K562 (cell line): Measurements from ENCODE around the gene FILIP1L. TPM values are rescaled to one million over a fixed set of nuclear protein-coding genes. Genes with fewer than 3 reads are reported as not detected.

ENCODE experiments used
- CREB1 ChIP-seq, 2 experiments: sonication (generic) in 1 of 2; formaldehyde crosslinking in 1 of 2; IDR thresholded peaks; 2 replicates each; pipeline versions ENCODE4 v1.6.1 to v1.8.0; 2012 to 2022; ENCODE audit warnings: inconsistent platforms in 1 of 2, mild to moderate bottlenecking in 1 of 2, missing genetic modification reagents in 1 of 2, moderate library complexity in 1 of 2
- ETV1 ChIP-seq: fragments of 450-650 bp; conservative IDR thresholded peaks from 2 replicates; pipeline ENCODE4 v1.6.1; 2016; ENCODE audit warnings: missing genetic modification characterization, control low read depth, low read depth, missing compliant biosample characterization
- ETV5 ChIP-seq: sonication (generic); formaldehyde crosslinking; IDR thresholded peaks from 2 replicates; pipeline ENCODE4 v1.4.0; 2020; ENCODE audit warnings: low read depth, mild to moderate bottlenecking, missing genetic modification reagents
- EWSR1 ChIP-seq: fragments of 450-650 bp; IDR thresholded peaks from 2 replicates; pipeline ENCODE4 v1.6.1; 2018; ENCODE audit warnings: borderline replicate concordance, mild to moderate bottlenecking, low read depth, moderate library complexity; ENCODE audit not compliant: partially characterized antibody
- GATAD2B ChIP-seq: fragments of 450-650 bp; IDR thresholded peaks from 2 replicates; pipeline ENCODE4 v1.6.1; 2017; ENCODE audit warnings: mild to moderate bottlenecking, borderline replicate concordance
- HNRNPH1 ChIP-seq: fragments of 200-400 bp; formaldehyde crosslinking; optimal IDR thresholded peaks from 2 replicates; pipeline ENCODE3; 2017; ENCODE audit warnings: low read depth, mild to moderate bottlenecking, low read length, moderate library complexity
- JUN ChIP-seq, 2 experiments: sonication (generic) in 1 of 2; formaldehyde crosslinking in 1 of 2; IDR thresholded peaks; 2 replicates each; pipeline versions ENCODE4 v1.6.1 to v1.8.0; 2012 to 2022; ENCODE audit warnings: borderline replicate concordance in 2 of 2, mild to moderate bottlenecking in 2 of 2, improper control_type of control experiment in 1 of 2, low read depth in 1 of 2, low read length in 1 of 2, missing genetic modification reagents in 1 of 2
- MAFK ChIP-seq: IDR thresholded peaks from 2 replicates; pipeline ENCODE4 v1.6.1; 2011; ENCODE audit warnings: low read length, improper control_type of control experiment
- MED1 ChIP-seq: sonication (generic); formaldehyde crosslinking; IDR thresholded peaks from 2 replicates; pipeline ENCODE4 v1.8.1; 2023; ENCODE audit warnings: missing genetic modification reagents, borderline replicate concordance
- MNT ChIP-seq, 2 experiments: fragments of 450-650 bp; conservative IDR thresholded peaks; 2 replicates each; pipeline ENCODE4 v1.6.1; 2017; ENCODE audit warnings: mild to moderate bottlenecking in 2 of 2, moderate library complexity in 2 of 2
- NRF1 ChIP-seq, 2 experiments: fragments of 450-650 bp; IDR thresholded peaks in 1 of 2; conservative IDR thresholded peaks in 1 of 2; 2 replicates each; pipeline ENCODE4 v1.6.1; 2014; ENCODE audit warnings: mild to moderate bottlenecking in 2 of 2
- OTX1 ChIP-seq: fragments of 450-650 bp; formaldehyde crosslinking; IDR thresholded peaks from 2 replicates; pipeline ENCODE4 v1.4.0; 2022; ENCODE audit warnings: mild to moderate bottlenecking
- PRPF4 ChIP-seq: fragments of 200-400 bp; formaldehyde crosslinking; IDR thresholded peaks from one replicate; pipeline ENCODE4 v1.6.1; 2017; ENCODE audit warnings: low read length, low read depth, mild to moderate bottlenecking; ENCODE audit not compliant: insufficient read depth, poor library complexity, severe bottlenecking
- TCF3 ChIP-seq: sonication (generic); formaldehyde crosslinking; IDR thresholded peaks from 2 replicates; pipeline ENCODE4 v1.4.0; 2020; ENCODE audit warnings: mild to moderate bottlenecking, missing genetic modification reagents
- TOE1 ChIP-seq, 2 experiments: fragments of 450-650 bp in 1 of 2; sonication (generic) in 1 of 2; formaldehyde crosslinking in 1 of 2; IDR thresholded peaks; 2 replicates each; pipeline versions ENCODE4 v1.7.1 to v1.8.0; 2016 to 2022; ENCODE audit warnings: borderline replicate concordance in 2 of 2, mild to moderate bottlenecking in 2 of 2, antibody characterized with exemption in 1 of 2, inconsistent platforms in 1 of 2, low read depth in 1 of 2, missing genetic modification reagents in 1 of 2, moderate library complexity in 1 of 2
- YBX1 ChIP-seq: fragments of 450-650 bp; IDR thresholded peaks from 2 replicates; pipeline ENCODE4 v1.7.1; 2016; ENCODE audit warnings: mild to moderate bottlenecking
- ZC3H11A ChIP-seq: IDR thresholded peaks from 2 replicates; pipeline ENCODE4 v1.6.1; 2012; ENCODE audit warnings: low read depth, low read length, improper control_type of control experiment
- ZFP36 ChIP-seq: fragments of 150-350 bp; IDR thresholded peaks from 2 replicates; pipeline ENCODE4 v1.6.1; 2018; ENCODE audit warnings: low read length, low read depth; ENCODE audit not compliant: partially characterized antibody
- ZMIZ1 ChIP-seq, 2 experiments: fragments of 150-350 bp in 1 of 2; IDR thresholded peaks; 2 replicates each; pipeline ENCODE4 v1.6.1; 2012 to 2016; ENCODE audit warnings: low read depth in 2 of 2, low read length in 2 of 2, mild to moderate bottlenecking in 1 of 2, moderate library complexity in 1 of 2
- ZNF174 ChIP-seq: fragments of 250-450 bp; sonication (Bioruptor Pico); IDR thresholded peaks from 2 replicates; pipeline ENCODE4 v1.4.0; 2020; ENCODE audit warnings: mild to moderate bottlenecking
- polyA plus RNA-seq, 8 experiments: library from polyadenylated mRNA; depleted of rRNA in 4 of 8; stranded (reverse) in 5 of 8; unstranded in 3 of 8; fragments of >200 nt; fragmentation: Nextera tagmentation in 2 of 8; fragmentation: Illumina TruSeq in 1 of 8; extraction: Ambion mirVana in 2 of 8; extraction: Trizol in 1 of 8; gene quantifications; 2 replicates each; pipeline versions ENCODE4 v1.2.1 to v1.2.3, GENCODE V29; 2011 to 2014; ENCODE audit warnings: inconsistent platforms in 1 of 8, missing spikeins in 1 of 8
- total RNA-seq, 7 experiments: library from RNA; depleted of rRNA in 6 of 7; stranded (reverse); fragments of >200 nt in 6 of 7; fragmentation: Illumina TruSeq in 2 of 7; extraction: Trizol in 2 of 7; gene quantifications; 2 replicates each; pipeline versions ENCODE4 v1.2.1 to v1.2.3, GENCODE V29; 2011 to 2021; ENCODE audit warnings: low replicate concordance in 1 of 7

The FILIP1L gene
- total and polyA plus RNA-seq, 9 of the 15 experiments (the other 6 are each of a cell fraction or from before 2014, with no cell fraction given), result 0.50 to 2.1 (median 1.1) TPM

- no peak for TF ChIP-seq HNRNPH1
- no peak for TF ChIP-seq TOE1 (IDR thresholded peaks at IDR 0.05; ENCODE audit: borderline replicate concordance)
- no peak for TF ChIP-seq TOE1 (CRISPR knock-in tag; IDR thresholded peaks at IDR 0.05; ENCODE audit: borderline replicate concordance, low read depth)
- no peak for TF ChIP-seq PRPF4
- TF ChIP-seq MNT (conservative IDR thresholded peaks at IDR 0.05), result peak in 1 of 2 experiments; percentile 62; a peak in 1 of 4 replicates
- TF ChIP-seq YBX1, result no peak
- TF ChIP-seq TCF3 (CRISPR knock-in tag), result no peak
- peak; percentile 59 to 65; a peak in 3 of 4 replicates for TF ChIP-seq NRF1 (conservative IDR thresholded peaks at IDR 0.05 in 1 of 2, IDR thresholded peaks at IDR 0.05 in 1 of 2)
- TF ChIP-seq OTX1 (CRISPR knock-in tag), result no peak
- TF ChIP-seq ZC3H11A, result no peak
- TF ChIP-seq ETV5, result peak; percentile 44; the same call in 1 of the 2 replicates
- TF ChIP-seq MAFK, result no peak
- peak; percentile 28 for TF ChIP-seq ZFP36
- TF ChIP-seq GATAD2B, result no peak
- TF ChIP-seq ZMIZ1 (IDR thresholded peaks at IDR 0.05; ENCODE audit: low read depth in 2 of 2, low read length in 2 of 2), result 0 out of 4 replicates have a peak, but pooled peaks of 1 of the 2 experiments have one; percentile 12
- no peak for TF ChIP-seq ZNF174 (CRISPR knock-in tag)
- TF ChIP-seq MED1 (CRISPR knock-in tag), result no peak
- TF ChIP-seq JUN (IDR thresholded peaks at IDR 0.05; ENCODE audit: borderline replicate concordance, low read depth, low read length), result peak; percentile 30; the same call in 1 of the 2 replicates
- no peak for TF ChIP-seq JUN (CRISPR knock-in tag; IDR thresholded peaks at IDR 0.05; ENCODE audit: borderline replicate concordance)
- TF ChIP-seq EWSR1, result no peak
- no peak for TF ChIP-seq ETV1 (tag)
- peak; percentile 56 for TF ChIP-seq CREB1 (IDR thresholded peaks at IDR 0.05)
- peak; percentile 26; the same call in 1 of the 2 replicates for TF ChIP-seq CREB1 (CRISPR knock-in tag; IDR thresholded peaks at IDR 0.05)
These were observed 238.1 kb downstream of the FILIP1L start (continued) for GRCh38 chr3:99875929-99876841.
